ENCODE data around the gene C15orf39. TPM values are rescaled to one million over a fixed set of nuclear protein-coding genes. Genes with fewer than 3 reads are reported as not detected.

The C15orf39 gene
- total RNA-seq, 2 donors from 2014 or later, result 16.5 to 22.0 TPM

GRCh38 chr15:75194397-75194796 is 7.3 kb upstream of the C15orf39 start:
- ATAC-seq (replicated peaks in 1 of 2), result no peak

GRCh38 chr15:75195122-75195765 is 6.4 kb upstream of the C15orf39 start:
- no peak for ATAC-seq (replicated peaks in 1 of 2)
- Mint-ChIP-seq H3K4me3 (no peak overlapping the region), H3K4me1 (ENCODE audit: low read depth) (peaks cover 12% of the 10 kb centered on the region), H3K36me3 (ENCODE audit: insufficient read depth in 2 of 2) (no peaks in the 10 kb centered on the region), H3K9me3 (no peaks in the 10 kb centered on the region), H3K27me3 (ENCODE audit: low read depth) (peaks cover 7% of the 10 kb centered on the region), H3K27ac (no peak overlapping the region)
- DNase-seq, result no peak

More at GRCh38 chr15:75194397-75194796, 7.3 kb upstream of the C15orf39 start:
- H3K4me1 Mint-ChIP-seq (ENCODE audit: low read depth), result peaks cover 6% of the 10 kb centered on the region
- H3K27ac Mint-ChIP-seq, result no peak overlapping the region
- DNase-seq, result no peak
- no peaks in the 10 kb centered on the region for H3K36me3 Mint-ChIP-seq (ENCODE audit: insufficient read depth in 2 of 2)
- no peaks in the 10 kb centered on the region for H3K9me3 Mint-ChIP-seq
- peaks cover 7% of the 10 kb centered on the region for H3K27me3 Mint-ChIP-seq (ENCODE audit: low read depth)
- H3K4me3 Mint-ChIP-seq, result no peak overlapping the region

GRCh38 chr15:75195766-75196241 is 5.9 kb upstream of the C15orf39 start:
- no peak overlapping the region for H3K27ac Mint-ChIP-seq
- no peaks in the 10 kb centered on the region for H3K9me3 Mint-ChIP-seq

GRCh38 chr15:75197062-75197630 is 4.5 kb upstream of the C15orf39 start:
- H3K27ac Mint-ChIP-seq, result no peak overlapping the region
- peaks cover 25% of the 10 kb centered on the region for H3K4me1 Mint-ChIP-seq (ENCODE audit: low read depth)
- H3K9me3 Mint-ChIP-seq, result no peaks in the 10 kb centered on the region
- no peaks in the 10 kb centered on the region for H3K36me3 Mint-ChIP-seq (ENCODE audit: insufficient read depth in 2 of 2)
- ATAC-seq (replicated peaks in 1 of 2) (no peak), DNase-seq (no peak)
- H3K4me3 Mint-ChIP-seq, result no peak overlapping the region
- peaks cover 7% of the 10 kb centered on the region for H3K27me3 Mint-ChIP-seq (ENCODE audit: low read depth)

More at GRCh38 chr15:75195766-75196241, 5.9 kb upstream of the C15orf39 start:
- DNase-seq, result no peak
- Mint-ChIP-seq H3K4me1 (ENCODE audit: low read depth) (peaks cover 18% of the 10 kb centered on the region), H3K36me3 (ENCODE audit: insufficient read depth in 2 of 2) (no peaks in the 10 kb centered on the region), H3K27me3 (ENCODE audit: low read depth) (peaks cover 7% of the 10 kb centered on the region), H3K4me3 (no peak overlapping the region)
- ATAC-seq (replicated peaks in 1 of 2), result no peak

- peak in 1 of 2 donors; percentile 8 for ATAC-seq (replicated peaks in 1 of 2)
- peaks cover 7% of the 10 kb centered on the region for H3K27me3 Mint-ChIP-seq (ENCODE audit: low read depth)
- H3K27ac Mint-ChIP-seq, result no peak overlapping the region
- no peaks in the 10 kb centered on the region for H3K36me3 Mint-ChIP-seq (ENCODE audit: insufficient read depth in 2 of 2)
- H3K4me1 Mint-ChIP-seq (ENCODE audit: low read depth), result peaks cover 34% of the 10 kb centered on the region
- no peaks in the 10 kb centered on the region for H3K9me3 Mint-ChIP-seq
- peak; percentile 37 to 56 for DNase-seq
- peak overlapping the region in 1 of 2 donors; percentile 62 for H3K4me3 Mint-ChIP-seq
Observed at GRCh38 chr15:75198560-75199356, 2.9 kb upstream of the C15orf39 start.

GRCh38 chr15:75199357-75199940 is 2.2 kb upstream of the C15orf39 start:
- no peak for DNase-seq

GRCh38 chr15:75200391-75200764 is 1.3 kb upstream of the C15orf39 start:
- no peak for ATAC-seq (replicated peaks in 1 of 2)
- Mint-ChIP-seq H3K4me3 (peak overlapping the region; percentile 91), H3K9me3 (no peaks in the 10 kb centered on the region), H3K27me3 (ENCODE audit: low read depth) (no peaks in the 10 kb centered on the region), H3K4me1 (ENCODE audit: low read depth) (peaks cover 50% of the 10 kb centered on the region), H3K27ac (no peak overlapping the region), H3K36me3 (ENCODE audit: insufficient read depth in 2 of 2) (no peaks in the 10 kb centered on the region)
- no peak for DNase-seq

More at GRCh38 chr15:75199357-75199940, 2.2 kb upstream of the C15orf39 start:
- H3K9me3 Mint-ChIP-seq, result no peaks in the 10 kb centered on the region
- no peak overlapping the region for H3K27ac Mint-ChIP-seq
- peaks cover 5% of the 10 kb centered on the region for H3K27me3 Mint-ChIP-seq (ENCODE audit: low read depth)
- peak overlapping the region; percentile 41 to 62 for H3K4me3 Mint-ChIP-seq
- no peak for ATAC-seq (replicated peaks in 1 of 2)
- no peaks in the 10 kb centered on the region for H3K36me3 Mint-ChIP-seq (ENCODE audit: insufficient read depth in 2 of 2)
- H3K4me1 Mint-ChIP-seq (ENCODE audit: low read depth), result peaks cover 41% of the 10 kb centered on the region

- H3K36me3 Mint-ChIP-seq (ENCODE audit: insufficient read depth in 2 of 2), result no peaks in the 10 kb centered on the region
- H3K27me3 Mint-ChIP-seq (ENCODE audit: low read depth), result no peaks in the 10 kb centered on the region
- DNase-seq, result peak; percentile 14 to 27
- peak overlapping the region; percentile 51 for H3K27ac Mint-ChIP-seq
- ATAC-seq (replicated peaks in 1 of 2), result no peak
- peaks cover 53% of the 10 kb centered on the region for H3K4me1 Mint-ChIP-seq (ENCODE audit: low read depth)
- no peaks in the 10 kb centered on the region for H3K9me3 Mint-ChIP-seq
- peak overlapping the region; percentile 91 for H3K4me3 Mint-ChIP-seq
Observed at GRCh38 chr15:75200765-75201615, 692 bp upstream of the C15orf39 start.

GRCh38 chr15:75202251-75203016 is 752 bp downstream of the C15orf39 start:
- H3K27ac Mint-ChIP-seq, result peak overlapping the region; percentile 68
- no peaks in the 10 kb centered on the region for H3K27me3 Mint-ChIP-seq (ENCODE audit: low read depth)
- no peaks in the 10 kb centered on the region for H3K36me3 Mint-ChIP-seq (ENCODE audit: insufficient read depth in 2 of 2)
- ATAC-seq (replicated peaks in 1 of 2), result peak; percentile 64 to 69
- DNase-seq, result peak; percentile 87 to 92
- no peaks in the 10 kb centered on the region for H3K9me3 Mint-ChIP-seq
- peak overlapping the region; percentile 90 to 91 for H3K4me3 Mint-ChIP-seq
- peaks cover 53% of the 10 kb centered on the region for H3K4me1 Mint-ChIP-seq (ENCODE audit: low read depth)

- DNase-seq, result peak; percentile 12 to 16
- no peaks in the 10 kb centered on the region for H3K9me3 Mint-ChIP-seq
- H3K27ac Mint-ChIP-seq, result peak overlapping the region; percentile 69
Observed at GRCh38 chr15:75203017-75203907, 1.6 kb downstream of the C15orf39 start.

GRCh38 chr15:75203908-75204263 is 2.2 kb downstream of the C15orf39 start:
- ATAC-seq (replicated peaks in 1 of 2), result peak; percentile 4 to 6
- DNase-seq, result peak; percentile 37 to 41
- Mint-ChIP-seq H3K9me3 (no peaks in the 10 kb centered on the region), H3K27ac (peak overlapping the region; percentile 44), H3K27me3 (ENCODE audit: low read depth) (no peaks in the 10 kb centered on the region), H3K4me3 (peak overlapping the region; percentile 90 to 91), H3K4me1 (ENCODE audit: low read depth) (peaks cover 52% of the 10 kb centered on the region), H3K36me3 (ENCODE audit: insufficient read depth in 2 of 2) (no peaks in the 10 kb centered on the region)

More at GRCh38 chr15:75203017-75203907, 1.6 kb downstream of the C15orf39 start:
- H3K36me3 Mint-ChIP-seq (ENCODE audit: insufficient read depth in 2 of 2), result no peaks in the 10 kb centered on the region
- no peak for ATAC-seq (replicated peaks in 1 of 2)
- peaks cover 53% of the 10 kb centered on the region for H3K4me1 Mint-ChIP-seq (ENCODE audit: low read depth)
- H3K4me3 Mint-ChIP-seq, result peak overlapping the region; percentile 90 to 91
- H3K27me3 Mint-ChIP-seq (ENCODE audit: low read depth), result no peaks in the 10 kb centered on the region

Measured in activated T-cell treated with anti-CD3 and anti-CD28 coated beads, Interleukin-2, amount 50 U/mL, for 72 hours (primary cell).